Ramos (cell line): Measurements from ENCODE around the gene JMJD4.
"Not testable (repeated sequence)": the region's sequence is repeated elsewhere in the genome, so short reads cannot be mapped to it uniquely, and the experiment has no call there.

Experiments
- in situ Hi-C: fragments of 300-500 bp; cut with MboI; formaldehyde crosslinking; loops from one replicate; pipeline ENCODE4 v1.14.3; 2022; ENCODE audit warnings: low sequenced_read_pairs; ENCODE audit not compliant: unreplicated experiment

Gene JMJD4

GRCh38 chr1:227707846-227708245 lies 27.3 kb downstream of the JMJD4 start:
- in situ Hi-C loops = no loop called here

GRCh38 chr1:227701631-227702030 lies 33.5 kb downstream of the JMJD4 start:
- in situ Hi-C loops = not testable (repeated sequence)

GRCh38 chr1:227697321-227697864 lies 37.7 kb downstream of the JMJD4 start:
- in situ Hi-C loops = no loop called here

GRCh38 chr1:227685807-227686206 lies 49.3 kb downstream of the JMJD4 start:
- in situ Hi-C loops = no loop called here
